HL-60 (cell line): Measurements from ENCODE around the gene H1-8.

Experiments used
- GABPA ChIP-seq: IDR thresholded peaks from 2 replicates; pipeline ENCODE4 v1.6.1; 2012; ENCODE audit warnings: low read depth
- POLR2AphosphoS5 ChIP-seq: IDR thresholded peaks from 2 replicates; pipeline ENCODE4 v1.6.1; 2012; ENCODE audit warnings: low read depth
- TF ChIP-seq, protein P1 (sequence below): IDR thresholded peaks from 2 replicates; pipeline ENCODE4 v1.6.1; 2012; ENCODE audit warnings: low read depth; ENCODE audit not compliant: insufficient replicate concordance
- TF ChIP-seq, protein P2 (sequence below): IDR thresholded peaks from one replicate; pipeline ENCODE4 v1.5.1; 2011; ENCODE audit warnings: low read length, control low read depth, inconsistent platforms; ENCODE audit not compliant: insufficient read depth

DNA sequence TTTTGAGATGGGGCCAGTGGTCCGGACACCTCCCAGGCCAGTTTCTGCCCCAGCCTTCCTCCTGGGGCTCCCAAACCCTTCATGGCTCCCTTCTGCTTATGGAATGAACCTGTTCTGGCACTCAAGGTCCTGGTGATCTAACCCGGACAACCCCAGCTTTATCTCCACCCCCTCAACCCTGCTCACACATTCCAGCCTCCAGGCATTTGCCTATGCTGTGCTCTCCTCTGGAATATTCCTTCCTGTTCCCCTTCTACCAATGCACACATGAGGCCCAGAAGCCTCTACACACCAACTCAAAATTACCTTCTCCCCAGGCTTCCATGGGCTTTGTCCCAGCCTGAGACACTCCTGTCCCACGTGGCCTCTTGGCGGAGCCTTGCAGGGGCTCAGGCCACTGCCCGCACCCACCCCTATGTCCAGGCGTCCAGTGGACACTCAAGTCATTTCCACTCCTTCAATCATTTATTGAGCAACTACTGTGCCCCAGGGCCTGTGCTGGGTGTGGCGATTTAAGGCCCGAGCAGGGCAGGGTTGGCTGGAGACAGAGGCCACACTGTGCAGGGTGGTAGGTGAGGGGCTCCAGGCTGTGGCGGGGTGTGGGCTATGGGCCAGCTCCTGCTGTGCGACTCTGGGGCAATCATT is 44.7 kb downstream of the H1-8 start:
- TF ChIP-seq, protein P1, sequence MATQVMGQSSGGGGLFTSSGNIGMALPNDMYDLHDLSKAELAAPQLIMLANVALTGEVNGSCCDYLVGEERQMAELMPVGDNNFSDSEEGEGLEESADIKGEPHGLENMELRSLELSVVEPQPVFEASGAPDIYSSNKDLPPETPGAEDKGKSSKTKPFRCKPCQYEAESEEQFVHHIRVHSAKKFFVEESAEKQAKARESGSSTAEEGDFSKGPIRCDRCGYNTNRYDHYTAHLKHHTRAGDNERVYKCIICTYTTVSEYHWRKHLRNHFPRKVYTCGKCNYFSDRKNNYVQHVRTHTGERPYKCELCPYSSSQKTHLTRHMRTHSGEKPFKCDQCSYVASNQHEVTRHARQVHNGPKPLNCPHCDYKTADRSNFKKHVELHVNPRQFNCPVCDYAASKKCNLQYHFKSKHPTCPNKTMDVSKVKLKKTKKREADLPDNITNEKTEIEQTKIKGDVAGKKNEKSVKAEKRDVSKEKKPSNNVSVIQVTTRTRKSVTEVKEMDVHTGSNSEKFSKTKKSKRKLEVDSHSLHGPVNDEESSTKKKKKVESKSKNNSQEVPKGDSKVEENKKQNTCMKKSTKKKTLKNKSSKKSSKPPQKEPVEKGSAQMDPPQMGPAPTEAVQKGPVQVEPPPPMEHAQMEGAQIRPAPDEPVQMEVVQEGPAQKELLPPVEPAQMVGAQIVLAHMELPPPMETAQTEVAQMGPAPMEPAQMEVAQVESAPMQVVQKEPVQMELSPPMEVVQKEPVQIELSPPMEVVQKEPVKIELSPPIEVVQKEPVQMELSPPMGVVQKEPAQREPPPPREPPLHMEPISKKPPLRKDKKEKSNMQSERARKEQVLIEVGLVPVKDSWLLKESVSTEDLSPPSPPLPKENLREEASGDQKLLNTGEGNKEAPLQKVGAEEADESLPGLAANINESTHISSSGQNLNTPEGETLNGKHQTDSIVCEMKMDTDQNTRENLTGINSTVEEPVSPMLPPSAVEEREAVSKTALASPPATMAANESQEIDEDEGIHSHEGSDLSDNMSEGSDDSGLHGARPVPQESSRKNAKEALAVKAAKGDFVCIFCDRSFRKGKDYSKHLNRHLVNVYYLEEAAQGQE: no peak
- TF ChIP-seq POLR2AphosphoS5 (no peak), GABPA (no peak)
- TF ChIP-seq, protein P2, sequence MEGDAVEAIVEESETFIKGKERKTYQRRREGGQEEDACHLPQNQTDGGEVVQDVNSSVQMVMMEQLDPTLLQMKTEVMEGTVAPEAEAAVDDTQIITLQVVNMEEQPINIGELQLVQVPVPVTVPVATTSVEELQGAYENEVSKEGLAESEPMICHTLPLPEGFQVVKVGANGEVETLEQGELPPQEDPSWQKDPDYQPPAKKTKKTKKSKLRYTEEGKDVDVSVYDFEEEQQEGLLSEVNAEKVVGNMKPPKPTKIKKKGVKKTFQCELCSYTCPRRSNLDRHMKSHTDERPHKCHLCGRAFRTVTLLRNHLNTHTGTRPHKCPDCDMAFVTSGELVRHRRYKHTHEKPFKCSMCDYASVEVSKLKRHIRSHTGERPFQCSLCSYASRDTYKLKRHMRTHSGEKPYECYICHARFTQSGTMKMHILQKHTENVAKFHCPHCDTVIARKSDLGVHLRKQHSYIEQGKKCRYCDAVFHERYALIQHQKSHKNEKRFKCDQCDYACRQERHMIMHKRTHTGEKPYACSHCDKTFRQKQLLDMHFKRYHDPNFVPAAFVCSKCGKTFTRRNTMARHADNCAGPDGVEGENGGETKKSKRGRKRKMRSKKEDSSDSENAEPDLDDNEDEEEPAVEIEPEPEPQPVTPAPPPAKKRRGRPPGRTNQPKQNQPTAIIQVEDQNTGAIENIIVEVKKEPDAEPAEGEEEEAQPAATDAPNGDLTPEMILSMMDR: no peak
